GM23338 (cell line): ENCODE results near the gene LONRF3. TPM values are rescaled to one million over a fixed set of nuclear protein-coding genes. Genes with fewer than 3 reads are reported as not detected.
"Not testable (repeated sequence)": the region's sequence is repeated elsewhere in the genome, so short reads cannot be mapped to it uniquely, and the experiment has no call there.

Source experiments
- ATAC-seq: fragments of 200-7000 bp; cut with Tn5 transposase; 3 replicates; pipeline ENCODE4 v1.9.1; 2020
- DNase-seq: peaks from one replicate; pipeline ENCODE4 v3.0.0-alpha.2; 2015; ENCODE audit warnings: low spot score
- H2AFZ ChIP-seq: fragments of 200-600 bp; sonication (generic); 2 replicates; pipeline ENCODE4 v1.8.0; 2016; ENCODE audit warnings: antibody characterized with exemption, mild to moderate bottlenecking, moderate library complexity
- H3F3A ChIP-seq: fragments of 200-600 bp; sonication (generic); replicated peaks from 2 replicates; pipeline ENCODE4 v1.8.0; 2017; ENCODE audit warnings: antibody characterized with exemption, mixed run types, low read depth
- H3K27ac ChIP-seq: fragments of 200-600 bp; sonication (generic); 2 replicates; pipeline ENCODE4 v1.6.1; 2016; ENCODE audit warnings: low read depth
- H3K27me3 ChIP-seq: fragments of 200-600 bp; sonication (generic); 2 replicates; pipeline ENCODE4 v1.8.0; 2016; ENCODE audit warnings: mild to moderate bottlenecking, mixed run types, moderate library complexity; ENCODE audit not compliant: insufficient read depth
- H3K36me3 ChIP-seq: fragments of 200-600 bp; sonication (generic); 2 replicates; pipeline ENCODE4 v1.8.0; 2016; ENCODE audit warnings: mild to moderate bottlenecking; ENCODE audit not compliant: insufficient read depth
- H3K4me1 ChIP-seq: fragments of 200-600 bp; sonication (generic); 2 replicates; pipeline ENCODE4 v1.8.0; 2016; ENCODE audit warnings: mild to moderate bottlenecking, moderate library complexity; ENCODE audit not compliant: insufficient read depth
- H3K4me2 ChIP-seq: fragments of 200-600 bp; sonication (generic); 2 replicates; pipeline ENCODE4 v1.7.1; 2017; ENCODE audit warnings: mixed run types
- H3K4me3 ChIP-seq: fragments of 200-600 bp; sonication (generic); 2 replicates; pipeline ENCODE4 v1.6.1; 2016; ENCODE audit warnings: mixed run types
- H3K79me2 ChIP-seq: fragments of 200-600 bp; sonication (generic); replicated peaks from 2 replicates; pipeline ENCODE4 v1.8.0; 2017; ENCODE audit warnings: mild to moderate bottlenecking; ENCODE audit not compliant: insufficient read depth
- H3K9me2 ChIP-seq: fragments of 200-600 bp; sonication (generic); 2 replicates; pipeline ENCODE4 v1.8.0; 2017; ENCODE audit not compliant: insufficient read depth
- H4K20me1 ChIP-seq: fragments of 200-600 bp; sonication (generic); replicated peaks from 2 replicates; pipeline ENCODE4 v1.8.0; 2017; ENCODE audit warnings: mild to moderate bottlenecking; ENCODE audit not compliant: insufficient read depth
- H3K27ac Mint-ChIP-seq: 2 replicates; pipeline ENCODE4 v1.8.0; 2020; ENCODE audit warnings: inconsistent platforms, mild to moderate bottlenecking, moderate library complexity, mixed read lengths
- H3K27me3 Mint-ChIP-seq: 3 replicates; pipeline ENCODE4 v1.8.0; 2022; ENCODE audit warnings: low read depth, mild to moderate bottlenecking, moderate library complexity, mixed read lengths, inconsistent platforms; ENCODE audit not compliant: insufficient read depth, poor library complexity
- H3K36me3 Mint-ChIP-seq: 3 replicates; pipeline ENCODE4 v1.8.0; 2021; ENCODE audit warnings: low read depth, mild to moderate bottlenecking, inconsistent platforms, moderate library complexity, mixed read lengths
- H3K4me1 Mint-ChIP-seq: 3 replicates; pipeline ENCODE4 v1.8.0; 2020; ENCODE audit warnings: mild to moderate bottlenecking, inconsistent platforms, mixed read lengths
- H3K4me3 Mint-ChIP-seq: 3 replicates; pipeline ENCODE4 v1.8.0; 2021; ENCODE audit warnings: moderate library complexity, mild to moderate bottlenecking, inconsistent platforms, mixed read lengths
- H3K9me3 Mint-ChIP-seq: 3 replicates; pipeline ENCODE4 v1.8.0; 2020; ENCODE audit warnings: moderate library complexity, mild to moderate bottlenecking, inconsistent platforms, mixed read lengths
- CREB1 ChIP-seq: fragments of 250-450 bp; sonication (Bioruptor Pico); IDR thresholded peaks from 2 replicates; pipeline ENCODE4 v1.5.0; 2020; ENCODE audit warnings: low read depth, mild to moderate bottlenecking, moderate library complexity
- CTCF ChIP-seq, 2 experiments: fragments of 200-600 bp in 1 of 2; sonication (generic) in 1 of 2; conservative IDR thresholded peaks; 2 replicates each; pipeline versions ENCODE4 v1.5.1 to v1.6.1; 2016 to 2017; ENCODE audit warnings: antibody characterized with exemption in 2 of 2, low read depth in 2 of 2, mild to moderate bottlenecking in 2 of 2, moderate library complexity in 1 of 2
- EZH2 ChIP-seq: fragments of 200-600 bp; sonication (generic); IDR thresholded peaks from one replicate; pipeline ENCODE4 v1.8.0; 2017; ENCODE audit warnings: antibody characterized with exemption, mild to moderate bottlenecking, low read depth; ENCODE audit not compliant: unreplicated experiment
- EZH2phosphoT487 ChIP-seq: fragments of 200-600 bp; sonication (generic); IDR thresholded peaks from one replicate; pipeline ENCODE4 v1.8.1; 2018; ENCODE audit warnings: antibody characterized with exemption; ENCODE audit not compliant: unreplicated experiment
- JUNB ChIP-seq: IDR thresholded peaks from one replicate; pipeline ENCODE4 v1.6.1; 2016; ENCODE audit warnings: antibody characterized with exemption; ENCODE audit not compliant: unreplicated experiment
- POLR2AphosphoS5 ChIP-seq: IDR thresholded peaks from 2 replicates; pipeline ENCODE4 v1.6.1; 2016; ENCODE audit warnings: antibody characterized with exemption, low read depth
- STAT1 ChIP-seq: IDR thresholded peaks from one replicate; pipeline ENCODE4 v1.6.1; 2016; ENCODE audit warnings: antibody characterized with exemption; ENCODE audit not compliant: unreplicated experiment
- ZNF114 ChIP-seq: fragments of 250-450 bp; sonication (Bioruptor Pico); IDR thresholded peaks from 2 replicates; pipeline ENCODE4 v1.5.0; 2020; ENCODE audit warnings: mild to moderate bottlenecking, moderate library complexity
- ZNF331 ChIP-seq: fragments of 250-450 bp; sonication (Bioruptor Pico); IDR thresholded peaks from 2 replicates; pipeline ENCODE4 v1.5.0; 2020; ENCODE audit warnings: low read depth, mild to moderate bottlenecking, moderate library complexity
- polyA plus RNA-seq: library from polyadenylated mRNA; unstranded; fragments of >200 nt; fragmentation: Nextera tagmentation; extraction: Ambion mirVana; gene quantifications from 2 replicates; pipeline ENCODE4 v1.2.1, GENCODE V29; 2016
- total RNA-seq: library from RNA; depleted of rRNA; stranded (reverse); fragments of >200 nt; shearing (Covaris generic); gene quantifications from 2 replicates; pipeline ENCODE4 v1.2.3, GENCODE V29; 2014

LONRF3 gene
- total and polyA plus RNA-seq, 2 experiments from 2014 or later: 0.10 TPM; not detected in 1

- not testable (repeated sequence) for H4K20me1 ChIP-seq, H3K9me2 ChIP-seq, ATAC-seq, H3K36me3 Mint-ChIP-seq, H3K36me3 ChIP-seq, H3K4me2 ChIP-seq, H2AFZ ChIP-seq, DNase-seq, H3K4me1 Mint-ChIP-seq, H3K4me3 ChIP-seq, H3K4me3 Mint-ChIP-seq, H3F3A ChIP-seq, H3K9me3 Mint-ChIP-seq, H3K27ac ChIP-seq, H3K79me2 ChIP-seq, H3K27me3 Mint-ChIP-seq, H3K27me3 ChIP-seq, H3K4me1 ChIP-seq, H3K27ac Mint-ChIP-seq
Observed at GRCh38 chrX:119026344-119026743, 51.9 kb downstream of the LONRF3 start.

GRCh38 chrX:119027960-119028732 lies 53.7 kb downstream of the LONRF3 start:
- H3K36me3 Mint-ChIP-seq, H3K4me3 Mint-ChIP-seq, H3K4me1 Mint-ChIP-seq, H4K20me1 ChIP-seq, H3K27me3 ChIP-seq, H3K27me3 Mint-ChIP-seq, H3K36me3 ChIP-seq, H3K4me3 ChIP-seq, H3K4me1 ChIP-seq, H3F3A ChIP-seq, H2AFZ ChIP-seq, H3K9me2 ChIP-seq, H3K4me2 ChIP-seq, DNase-seq, ATAC-seq, H3K27ac Mint-ChIP-seq, H3K27ac ChIP-seq, H3K79me2 ChIP-seq: not testable (repeated sequence)
- H3K9me3 Mint-ChIP-seq: peaks cover 14% of the 10 kb centered on the region

GRCh38 chrX:119028733-119029330 lies 54.4 kb downstream of the LONRF3 start:
- H3K79me2 ChIP-seq: no peaks in the 10 kb centered on the region
- Mint-ChIP-seq H3K27ac (no peak overlapping the region), H3K9me3 (peaks cover 21% of the 10 kb centered on the region), H3K4me3 (no peak overlapping the region), H3K4me1 (no peaks in the 10 kb centered on the region), H3K36me3 (peaks cover 3% of the 10 kb centered on the region; the same call in 1 of the 3 replicates), H3K27me3 (peaks cover 2% of the 10 kb centered on the region)
- H3K36me3 ChIP-seq: no peaks in the 10 kb centered on the region
- no peak overlapping the region for H3K4me3 ChIP-seq
- H2AFZ ChIP-seq: no peak overlapping the region
- H3K27ac ChIP-seq: no peak overlapping the region
- H3K4me1 ChIP-seq: no peaks in the 10 kb centered on the region
- H3K4me2 ChIP-seq: no peak overlapping the region
- no peaks in the 10 kb centered on the region for H3K9me2 ChIP-seq
- DNase-seq (no peak), ATAC-seq (no peak)
- no peaks in the 10 kb centered on the region for H4K20me1 ChIP-seq
- H3K27me3 ChIP-seq: no peaks in the 10 kb centered on the region
- H3F3A ChIP-seq: no peaks in the 10 kb centered on the region
- no peak for TF ChIP-seq POLR2AphosphoS5
- no peak for TF ChIP-seq CTCF (conservative IDR thresholded peaks at IDR 0.05; ENCODE audit: low read depth in 2 of 2)
- TF ChIP-seq ZNF114 (CRISPR knock-in tag): no peak
- no peak for TF ChIP-seq EZH2phosphoT487
- TF ChIP-seq ZNF331 (CRISPR knock-in tag): no peak
- no peak for TF ChIP-seq EZH2
- TF ChIP-seq JUNB: no peak
- no peak for TF ChIP-seq CREB1 (CRISPR knock-in tag)
- no peak for TF ChIP-seq STAT1
